ENCODE data around the gene IPO11. TPM values are rescaled to one million over a fixed set of nuclear protein-coding genes. Genes with fewer than 3 reads are reported as not detected.

IPO11 gene
- total and polyA plus RNA-seq, 2 of the 13 experiments (the other 11 are each of a cell fraction or from before 2014, with no cell fraction given): 13.9 to 24.4 TPM

DNA sequence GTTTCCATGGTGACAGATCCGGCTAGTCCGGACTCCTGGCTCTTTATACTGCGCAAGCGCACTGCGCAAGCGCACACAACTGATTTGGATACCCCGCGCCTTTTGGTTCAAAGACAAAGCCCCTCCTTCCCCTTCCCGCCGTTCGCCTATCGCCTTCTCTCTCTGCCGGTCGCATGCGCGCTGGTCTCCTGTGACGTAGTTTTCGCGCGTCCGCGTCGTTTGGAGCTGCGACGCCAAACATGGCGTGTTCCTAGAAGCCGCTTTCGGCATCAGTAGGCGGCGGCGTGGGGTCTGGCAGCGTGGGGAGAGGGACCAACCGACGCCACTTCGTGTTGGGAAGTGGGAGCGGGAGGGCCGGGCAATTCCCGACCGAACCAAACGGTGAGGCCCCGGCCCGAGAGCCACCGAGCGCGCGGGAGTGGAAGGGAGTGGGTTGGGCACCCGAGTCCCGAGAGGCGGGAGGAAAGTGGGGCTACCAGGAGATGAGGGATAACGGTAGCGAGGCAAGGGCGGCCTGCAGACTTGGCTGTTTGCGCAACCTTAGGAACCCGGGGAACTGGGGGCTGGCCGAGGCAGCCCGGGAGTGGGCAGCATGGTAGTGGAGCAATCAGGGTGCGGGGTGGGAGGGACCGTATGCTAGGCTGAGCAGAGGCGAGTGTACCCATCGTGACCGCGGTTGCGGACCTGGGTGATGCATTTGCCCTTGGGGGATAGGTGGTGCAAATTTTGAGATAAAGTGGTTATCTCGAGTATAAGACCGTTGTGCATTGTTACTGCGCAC is at the start of gene IPO11 (continued):
- TF ChIP-seq ZNF510 (CRISPR knock-in tag; IDR thresholded peaks at IDR 0.05; ENCODE audit: low read depth): no peak
- no peak for TF ChIP-seq ZNF747 (CRISPR knock-in tag; IDR thresholded peaks at IDR 0.05; ENCODE audit: borderline replicate concordance)
- TF ChIP-seq RNF2 (conservative IDR thresholded peaks at IDR 0.05; ENCODE audit: low read depth): no peak
- no peak for TF ChIP-seq GABPA (IDR thresholded peaks at IDR 0.05; ENCODE audit: low read depth, low read length)
- peak; percentile 60 for TF ChIP-seq GABPA (CRISPR knock-in tag; IDR thresholded peaks at IDR 0.05; ENCODE audit: low read depth)
- TF ChIP-seq, protein P1, sequence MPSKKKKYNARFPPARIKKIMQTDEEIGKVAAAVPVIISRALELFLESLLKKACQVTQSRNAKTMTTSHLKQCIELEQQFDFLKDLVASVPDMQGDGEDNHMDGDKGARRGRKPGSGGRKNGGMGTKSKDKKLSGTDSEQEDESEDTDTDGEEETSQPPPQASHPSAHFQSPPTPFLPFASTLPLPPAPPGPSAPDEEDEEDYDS (CRISPR knock-in tag; IDR thresholded peaks at IDR 0.05): peak; percentile 59; the same call in 1 of the 2 replicates
- no peak for TF ChIP-seq RCOR2 (CRISPR knock-in tag; IDR thresholded peaks at IDR 0.05)
- no peak for TF ChIP-seq MATR3 (CRISPR knock-in tag; IDR thresholded peaks at IDR 0.05)
- TF ChIP-seq STAT5B (CRISPR knock-in tag; IDR thresholded peaks at IDR 0.05): 0 out of 2 replicates have a peak, but pooled peaks have one; percentile 72
- no peak for TF ChIP-seq SMAD9 (CRISPR knock-in tag; IDR thresholded peaks at IDR 0.05)
- no peak for TF ChIP-seq ZNF17 (CRISPR knock-in tag; IDR thresholded peaks at IDR 0.05)
- TF ChIP-seq, protein P2, sequence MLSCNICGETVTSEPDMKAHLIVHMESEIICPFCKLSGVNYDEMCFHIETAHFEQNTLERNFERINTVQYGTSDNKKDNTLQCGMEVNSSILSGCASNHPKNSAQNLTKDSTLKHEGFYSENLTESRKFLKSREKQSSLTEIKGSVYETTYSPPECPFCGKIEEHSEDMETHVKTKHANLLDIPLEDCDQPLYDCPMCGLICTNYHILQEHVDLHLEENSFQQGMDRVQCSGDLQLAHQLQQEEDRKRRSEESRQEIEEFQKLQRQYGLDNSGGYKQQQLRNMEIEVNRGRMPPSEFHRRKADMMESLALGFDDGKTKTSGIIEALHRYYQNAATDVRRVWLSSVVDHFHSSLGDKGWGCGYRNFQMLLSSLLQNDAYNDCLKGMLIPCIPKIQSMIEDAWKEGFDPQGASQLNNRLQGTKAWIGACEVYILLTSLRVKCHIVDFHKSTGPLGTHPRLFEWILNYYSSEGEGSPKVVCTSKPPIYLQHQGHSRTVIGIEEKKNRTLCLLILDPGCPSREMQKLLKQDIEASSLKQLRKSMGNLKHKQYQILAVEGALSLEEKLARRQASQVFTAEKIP (CRISPR knock-in tag; IDR thresholded peaks at IDR 0.05; ENCODE audit: borderline replicate concordance): no peak
- TF ChIP-seq YEATS4 (CRISPR knock-in tag; IDR thresholded peaks at IDR 0.05; ENCODE audit: borderline replicate concordance): peak; percentile 86
- TF ChIP-seq ZNF205 (CRISPR knock-in tag; IDR thresholded peaks at IDR 0.05): no peak
- TF ChIP-seq, protein P3, sequence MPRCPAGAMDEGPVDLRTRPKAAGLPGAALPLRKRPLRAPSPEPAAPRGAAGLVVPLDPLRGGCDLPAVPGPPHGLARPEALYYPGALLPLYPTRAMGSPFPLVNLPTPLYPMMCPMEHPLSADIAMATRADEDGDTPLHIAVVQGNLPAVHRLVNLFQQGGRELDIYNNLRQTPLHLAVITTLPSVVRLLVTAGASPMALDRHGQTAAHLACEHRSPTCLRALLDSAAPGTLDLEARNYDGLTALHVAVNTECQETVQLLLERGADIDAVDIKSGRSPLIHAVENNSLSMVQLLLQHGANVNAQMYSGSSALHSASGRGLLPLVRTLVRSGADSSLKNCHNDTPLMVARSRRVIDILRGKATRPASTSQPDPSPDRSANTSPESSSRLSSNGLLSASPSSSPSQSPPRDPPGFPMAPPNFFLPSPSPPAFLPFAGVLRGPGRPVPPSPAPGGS (CRISPR knock-in tag; IDR thresholded peaks at IDR 0.05): peak; percentile 75; the same call in 1 of the 2 replicates
- no peak for TF ChIP-seq EED (CRISPR knock-in tag; IDR thresholded peaks at IDR 0.05)
- no peak for TF ChIP-seq FOXP1 (IDR thresholded peaks at IDR 0.05)
- no peak for TF ChIP-seq FOXP1 (CRISPR knock-in tag; IDR thresholded peaks at IDR 0.05)
- peak; percentile 100 for TF ChIP-seq POGZ (CRISPR knock-in tag; IDR thresholded peaks at IDR 0.05)
- TF ChIP-seq XBP1 (CRISPR knock-in tag; IDR thresholded peaks at IDR 0.05): no peak
- no peak for TF ChIP-seq ZNF484 (CRISPR knock-in tag; IDR thresholded peaks at IDR 0.05; ENCODE audit: borderline replicate concordance, low read depth)
- TF ChIP-seq, protein P4, sequence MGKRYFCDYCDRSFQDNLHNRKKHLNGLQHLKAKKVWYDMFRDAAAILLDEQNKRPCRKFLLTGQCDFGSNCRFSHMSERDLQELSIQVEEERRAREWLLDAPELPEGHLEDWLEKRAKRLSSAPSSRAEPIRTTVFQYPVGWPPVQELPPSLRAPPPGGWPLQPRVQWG (CRISPR knock-in tag; IDR thresholded peaks at IDR 0.05; ENCODE audit: borderline replicate concordance, low read depth): no peak
- no peak for TF ChIP-seq ERF (CRISPR knock-in tag; IDR thresholded peaks at IDR 0.05)
- TF ChIP-seq ZNF543 (CRISPR knock-in tag; IDR thresholded peaks at IDR 0.05): no peak
- TF ChIP-seq ZNF703 (CRISPR knock-in tag; IDR thresholded peaks at IDR 0.05; ENCODE audit: borderline replicate concordance): no peak
- TF ChIP-seq ZNF572 (CRISPR knock-in tag; IDR thresholded peaks at IDR 0.05): no peak
- TF ChIP-seq PHF5A (CRISPR knock-in tag; IDR thresholded peaks at IDR 0.05; ENCODE audit: low read depth, unreplicated experiment): peak; percentile 62
- peak; percentile 64; the same call in 1 of the 2 replicates for TF ChIP-seq RXRA (CRISPR knock-in tag; IDR thresholded peaks at IDR 0.05)
- peak; percentile 84 for TF ChIP-seq ZNF547 (CRISPR knock-in tag; IDR thresholded peaks at IDR 0.05)
- TF ChIP-seq MAZ (IDR thresholded peaks at IDR 0.05; ENCODE audit: borderline replicate concordance, low read depth, low read length): no peak
- TF ChIP-seq MAZ (CRISPR knock-in tag; IDR thresholded peaks at IDR 0.05; ENCODE audit: low read depth): peak; percentile 83

Data from HepG2 (cell line).